ENCODE measurements around the gene SRCAP. TPM values are rescaled to one million over a fixed set of nuclear protein-coding genes. Genes with fewer than 3 reads are reported as not detected.

Gene SRCAP
- total RNA-seq, 2 experiments from 2014 or later, result 59.5 to 60.1 TPM

DNA sequence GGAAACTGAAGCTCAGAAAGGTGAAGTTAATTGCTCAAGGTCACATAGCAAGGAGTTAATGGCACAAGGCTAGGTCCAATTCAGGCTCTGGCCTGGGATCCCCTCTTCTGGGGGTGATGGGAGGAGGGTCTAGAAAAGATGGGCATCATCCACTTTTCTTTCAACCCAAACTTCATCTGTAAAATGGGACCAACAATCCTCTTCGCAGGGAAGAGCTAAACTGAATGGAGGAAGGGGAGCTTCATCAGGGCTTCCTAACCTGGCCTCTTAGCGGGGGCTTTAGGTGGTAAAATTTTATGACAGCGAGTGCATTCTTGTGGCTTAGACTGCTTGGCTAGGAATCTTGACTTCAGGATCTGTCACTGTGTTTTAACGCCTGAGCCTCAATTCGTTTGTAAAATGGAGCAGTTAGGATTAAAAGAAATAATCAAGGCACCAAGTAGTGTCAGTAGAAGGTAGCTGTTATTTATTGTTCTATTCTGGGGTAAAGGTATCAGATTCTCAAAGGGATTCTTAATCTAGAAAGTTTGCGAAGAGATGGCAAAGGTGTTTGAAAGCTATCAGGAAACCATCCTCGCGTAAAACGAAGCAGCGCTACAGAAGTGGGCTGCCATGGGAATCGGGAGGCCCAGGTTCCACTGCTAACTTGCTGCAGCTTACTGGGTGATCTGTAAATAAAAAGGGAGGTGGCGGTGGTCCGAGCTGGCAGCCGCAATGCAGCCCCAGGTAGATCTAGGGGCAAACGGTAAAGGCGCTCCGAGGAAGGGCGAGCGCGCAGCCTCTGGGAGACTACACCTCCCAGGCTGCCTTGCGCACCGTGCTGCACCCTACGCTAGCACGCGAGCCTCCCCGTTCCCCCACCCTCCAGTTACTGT lies 1.5 kb upstream of the SRCAP start:
- Mint-ChIP-seq H3K4me3 (peak overlapping the region; percentile 98), H3K36me3 (ENCODE audit: low read depth) (peaks cover 39% of the 10 kb centered on the region), H3K4me1 (ENCODE audit: low read depth) (peaks cover 40% of the 10 kb centered on the region), H3K27me3 (no peaks in the 10 kb centered on the region), H3K9me3 (no peaks in the 10 kb centered on the region), H3K27ac (peak overlapping the region; percentile 100)
- peak overlapping the region; percentile 97 for H3K4me3 ChIP-seq (ENCODE audit: low read length)
- peak overlapping the region; percentile 100 for H3K27ac ChIP-seq (ENCODE audit: low read depth in 1 of 2, low read length in 2 of 2)
- no peaks in the 10 kb centered on the region for H3K9me3 ChIP-seq (ENCODE audit: control insufficient read depth in 1 of 2, insufficient read depth in 1 of 2, low read length in 2 of 2)
- POLR2A ChIA-PET, result interaction anchor here (0.7 to 6.8 kb wide), 11 partner anchors 38 to 632 kb away, joined by 3 to 82 read pairs (median 4); partner anchors contain the start of genes ALDOA, DCTPP1, FBRS and PHKG2
- H3K27me3 ChIP-seq (ENCODE audit: control insufficient read depth in 1 of 2, insufficient read depth in 2 of 2, low read length in 2 of 2), result no peaks in the 10 kb centered on the region
- no peak for DNase-seq
- CTCF ChIA-PET, result interaction anchor here (0.6 to 2.2 kb wide), 4 partner anchors 39 to 608 kb away, joined by 3 to 16 read pairs (median 10); partner anchors contain the start of genes FBRS and PRR14
- TF ChIP-seq, protein P1, sequence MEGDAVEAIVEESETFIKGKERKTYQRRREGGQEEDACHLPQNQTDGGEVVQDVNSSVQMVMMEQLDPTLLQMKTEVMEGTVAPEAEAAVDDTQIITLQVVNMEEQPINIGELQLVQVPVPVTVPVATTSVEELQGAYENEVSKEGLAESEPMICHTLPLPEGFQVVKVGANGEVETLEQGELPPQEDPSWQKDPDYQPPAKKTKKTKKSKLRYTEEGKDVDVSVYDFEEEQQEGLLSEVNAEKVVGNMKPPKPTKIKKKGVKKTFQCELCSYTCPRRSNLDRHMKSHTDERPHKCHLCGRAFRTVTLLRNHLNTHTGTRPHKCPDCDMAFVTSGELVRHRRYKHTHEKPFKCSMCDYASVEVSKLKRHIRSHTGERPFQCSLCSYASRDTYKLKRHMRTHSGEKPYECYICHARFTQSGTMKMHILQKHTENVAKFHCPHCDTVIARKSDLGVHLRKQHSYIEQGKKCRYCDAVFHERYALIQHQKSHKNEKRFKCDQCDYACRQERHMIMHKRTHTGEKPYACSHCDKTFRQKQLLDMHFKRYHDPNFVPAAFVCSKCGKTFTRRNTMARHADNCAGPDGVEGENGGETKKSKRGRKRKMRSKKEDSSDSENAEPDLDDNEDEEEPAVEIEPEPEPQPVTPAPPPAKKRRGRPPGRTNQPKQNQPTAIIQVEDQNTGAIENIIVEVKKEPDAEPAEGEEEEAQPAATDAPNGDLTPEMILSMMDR (IDR thresholded peaks at IDR 0.05), result no peak
- intact Hi-C loops (cut with DNase I, micrococcal nuclease), result loop anchor here (1.0 to 10.0 kb wide), 10 partner anchors 39 to 703 kb away; partner anchors contain the start of genes FBRS (in 2 of the 2), HIRIP3 (in 1 of the 2), INO80E (in 1 of the 2) and PHKG2 (in 1 of the 2)
- peak; percentile 83 for ATAC-seq (ENCODE audit: poor library complexity)
- peaks cover 21% of the 10 kb centered on the region for H3K36me3 ChIP-seq (ENCODE audit: insufficient read depth, low read length)
- H3K4me1 ChIP-seq (ENCODE audit: insufficient read depth, low read length), result peaks cover 40% of the 10 kb centered on the region

GRCh38 chr16:30698139-30698815 lies 694 bp upstream of the SRCAP start:
- DNase-seq (peak; percentile 97 to 100 (median 99)), ATAC-seq (ENCODE audit: poor library complexity) (peak; percentile 75)
- Histone ChIP-seq H3K27ac (ENCODE audit: low read depth in 1 of 2, low read length in 2 of 2) (peak overlapping the region; percentile 100), H3K9me3 (ENCODE audit: control insufficient read depth in 1 of 2, insufficient read depth in 1 of 2, low read length in 2 of 2) (no peaks in the 10 kb centered on the region), H3K4me1 (ENCODE audit: insufficient read depth, low read length) (peaks cover 38% of the 10 kb centered on the region), H3K36me3 (ENCODE audit: insufficient read depth, low read length) (peaks cover 29% of the 10 kb centered on the region), H3K27me3 (ENCODE audit: control insufficient read depth in 1 of 2, insufficient read depth in 2 of 2, low read length in 2 of 2) (no peaks in the 10 kb centered on the region), H3K4me3 (ENCODE audit: low read length) (peak overlapping the region; percentile 97)
- POLR2A ChIA-PET, result interaction anchor here (0.7 to 6.8 kb wide), 13 partner anchors 17 to 633 kb away, joined by 3 to 82 read pairs (median 6); partner anchors contain the start of genes ALDOA, DCTPP1, FBRS and PHKG2
- Mint-ChIP-seq H3K27ac (peak overlapping the region; percentile 100), H3K4me1 (ENCODE audit: low read depth) (peaks cover 37% of the 10 kb centered on the region), H3K9me3 (no peaks in the 10 kb centered on the region), H3K27me3 (no peaks in the 10 kb centered on the region), H3K36me3 (ENCODE audit: low read depth) (peaks cover 47% of the 10 kb centered on the region), H3K4me3 (peak overlapping the region; percentile 98)
- intact Hi-C loops (cut with DNase I, micrococcal nuclease), result loop anchor here (1.0 to 10.0 kb wide), 10 partner anchors 40 to 703 kb away; partner anchors contain the start of genes FBRS (in 2 of the 2), HIRIP3 (in 1 of the 2), INO80E (in 1 of the 2) and PHKG2 (in 1 of the 2)
- TF ChIP-seq, protein P1 (IDR thresholded peaks at IDR 0.05), result no peak
- CTCF ChIA-PET, result interaction anchor here (1.3 to 2.2 kb wide), 3 partner anchors 39 to 70 kb away, joined by 5 to 16 read pairs (median 14); partner anchors contain the start of genes FBRS and PRR14

- Histone ChIP-seq H3K4me1 (ENCODE audit: insufficient read depth, low read length) (peaks cover 29% of the 10 kb centered on the region), H3K36me3 (ENCODE audit: insufficient read depth, low read length) (peaks cover 41% of the 10 kb centered on the region), H3K4me3 (ENCODE audit: low read length) (peak overlapping the region; percentile 97), H3K9me3 (ENCODE audit: control insufficient read depth in 1 of 2, insufficient read depth in 1 of 2, low read length in 2 of 2) (no peaks in the 10 kb centered on the region), H3K27me3 (ENCODE audit: control insufficient read depth in 1 of 2, insufficient read depth in 2 of 2, low read length in 2 of 2) (no peaks in the 10 kb centered on the region), H3K27ac (ENCODE audit: low read depth in 1 of 2, low read length in 2 of 2) (peak overlapping the region; percentile 63 to 100)
- CTCF ChIA-PET, result interaction anchor here (1.0 kb wide), 1 partner anchor 270 kb away, joined by 3 read pairs; the partner anchor contains the start of gene DCTPP1
- H3K4me3 Mint-ChIP-seq, result peak overlapping the region; percentile 97
- peaks cover 28% of the 10 kb centered on the region for H3K4me1 Mint-ChIP-seq (ENCODE audit: low read depth)
- intact Hi-C loops (cut with DNase I, micrococcal nuclease), result loop anchor here in 1 of 2 experiments (5.0 to 10.0 kb wide), 5 partner anchors 48 to 705 kb away; partner anchors contain the start of genes HIRIP3, INO80E, PHKG2 and ZNF688
- POLR2A ChIA-PET, result interaction anchor here (0.5 to 1.3 kb wide), 10 partner anchors 16 to 374 kb away, joined by 3 to 10 read pairs (median 4); partner anchors contain the start of genes FBRS, PHKG2, PRR14 and ZNF668
- no peak for ATAC-seq (ENCODE audit: poor library complexity)
- no peak for DNase-seq
- peaks cover 59% of the 10 kb centered on the region for H3K36me3 Mint-ChIP-seq (ENCODE audit: low read depth)
- no peaks in the 10 kb centered on the region for H3K27me3 Mint-ChIP-seq
- TF ChIP-seq, protein P1 (IDR thresholded peaks at IDR 0.05), result no peak
- H3K27ac Mint-ChIP-seq, result peak overlapping the region; percentile 100
- no peaks in the 10 kb centered on the region for H3K9me3 Mint-ChIP-seq
Measured at GRCh38 chr16:30699615-30700099, 686 bp downstream of the SRCAP start.

All from CD4-positive, alpha-beta T cell (primary cell).